Endothelial cell of umbilical vein (primary cell): Measurements from ENCODE around the gene CYTH1. TPM values are rescaled to one million over a fixed set of nuclear protein-coding genes. Genes with fewer than 3 reads are reported as not detected.

Source experiments
- BruUV-seq: library from RNA; stranded (reverse); fragments of 400-500 nt; replicated peaks from 2 replicates; lab custom pipeline; 2021; lab: Mats Ljungman, UMichigan
- CTCF ChIA-PET: fragments of 300-600, 350-600 bp; sonication (Branson Sonifier 250); formaldehyde crosslinking; loops from one replicate; lab custom pipeline; 2021; ENCODE audit warnings: antibody characterized with exemption, inconsistent platforms; lab: Charles Lee
- POLR2A ChIA-PET: fragments of 300-600, 350-600 bp; sonication (Branson Sonifier 250); formaldehyde crosslinking; loops from one replicate; lab custom pipeline; 2021; ENCODE audit warnings: antibody characterized with exemption, inconsistent platforms; lab: Charles Lee
- DNase-seq: peaks from one replicate; pipeline ENCODE4 v3.0.0-alpha.2; 2011; ENCODE audit warnings: low read depth, low spot score
- FAIRE-seq: peaks from 2 replicates; lab custom pipeline; 2011; peaks lifted over from hg19 to GRCh38; lab: Jason Lieb, UNC
- H2AFZ ChIP-seq: 2 replicates; pipeline ENCODE4 v1.6.0; 2012; ENCODE audit warnings: low read depth, low read length, control low read depth, inconsistent platforms
- H3K27ac ChIP-seq: 2 replicates; pipeline ENCODE4 v1.5.1; 2011; ENCODE audit warnings: low read depth, mild to moderate bottlenecking, control low read depth, low read length, moderate library complexity; ENCODE audit not compliant: insufficient read depth
- H3K27me3 ChIP-seq, 2 experiments: 2 replicates each; pipeline versions ENCODE4 v1.6.0 to v1.6.1; 2011; ENCODE audit warnings: low read length in 2 of 2, mixed read lengths in 1 of 2; ENCODE audit not compliant: control insufficient read depth in 2 of 2, insufficient read depth in 2 of 2
- H3K36me3 ChIP-seq, 2 experiments: 2 replicates in 1 of 2; 3 replicates in 1 of 2; pipeline ENCODE4 v1.5.1; 2011; ENCODE audit warnings: low read length in 2 of 2, mild to moderate bottlenecking in 1 of 2, moderate library complexity in 1 of 2; ENCODE audit not compliant: control insufficient read depth in 2 of 2, insufficient read depth in 2 of 2; ENCODE audit errors: extremely low read depth in 1 of 2
- H3K4me1 ChIP-seq: 3 replicates; pipeline ENCODE4 v1.5.1; 2011; ENCODE audit warnings: mild to moderate bottlenecking, low read length; ENCODE audit not compliant: control insufficient read depth, insufficient read depth; ENCODE audit errors: extremely low read depth
- H3K4me2 ChIP-seq: 2 replicates; pipeline ENCODE4 v1.6.1; 2011; ENCODE audit warnings: low read length, control low read depth, mixed read lengths; ENCODE audit not compliant: insufficient read depth
- H3K4me3 ChIP-seq, 3 experiments: fragments of 200-600 bp in 1 of 3; sonication (generic), shearing (Covaris generic) in 1 of 3; replicated peaks in 1 of 3; 2 replicates each; pipeline ENCODE4 v1.5.1; 2011 to 2016; ENCODE audit warnings: control low read depth in 3 of 3, low read length in 3 of 3, mild to moderate bottlenecking in 2 of 3, inconsistent platforms in 1 of 3, low read depth in 1 of 3, moderate library complexity in 1 of 3; ENCODE audit not compliant: insufficient read depth in 1 of 3
- H3K79me2 ChIP-seq: 2 replicates; pipeline ENCODE4 v1.6.0; 2012; ENCODE audit warnings: low read length, inconsistent platforms; ENCODE audit not compliant: control insufficient read depth, insufficient read depth
- H3K9ac ChIP-seq: replicated peaks from 2 replicates; pipeline ENCODE3; 2011; ENCODE audit warnings: low read length, control low read depth; ENCODE audit not compliant: insufficient read depth; ENCODE audit errors: extremely low read depth
- H3K9me1 ChIP-seq: replicated peaks from 3 replicates; pipeline ENCODE4 v1.6.0; 2011; ENCODE audit warnings: mild to moderate bottlenecking, low read length; ENCODE audit not compliant: control insufficient read depth, insufficient read depth; ENCODE audit errors: extremely low read depth
- H3K9me3 ChIP-seq: replicated peaks from 2 replicates; pipeline ENCODE4 v1.5.1; 2012; ENCODE audit warnings: low read length, inconsistent platforms; ENCODE audit not compliant: control insufficient read depth, insufficient read depth
- H4K20me1 ChIP-seq: replicated peaks from 2 replicates; pipeline ENCODE3; 2011; ENCODE audit warnings: mild to moderate bottlenecking, low read length; ENCODE audit not compliant: control insufficient read depth, insufficient read depth; ENCODE audit errors: extremely low read depth
- EZH2 ChIP-seq: IDR thresholded peaks from 2 replicates; pipeline ENCODE4 v1.6.1; 2012; ENCODE audit warnings: borderline replicate concordance, low read depth, mild to moderate bottlenecking, moderate library complexity, low read length, inconsistent platforms; ENCODE audit not compliant: severe bottlenecking
- FOS ChIP-seq: IDR thresholded peaks from 2 replicates; pipeline ENCODE4 v1.6.1; 2011; ENCODE audit warnings: mild to moderate bottlenecking, low read length, moderate library complexity, borderline replicate concordance; ENCODE audit not compliant: insufficient read depth
- GATA2 ChIP-seq: IDR thresholded peaks from 2 replicates; pipeline ENCODE4 v1.7.0; 2011; ENCODE audit warnings: low read depth, mild to moderate bottlenecking, moderate library complexity, mixed read lengths, low read length; ENCODE audit not compliant: insufficient read length, insufficient read depth
- JUN ChIP-seq: IDR thresholded peaks from 2 replicates; pipeline ENCODE4 v1.6.1; 2011; ENCODE audit warnings: borderline replicate concordance, low read depth; ENCODE audit not compliant: insufficient read length, insufficient read depth
- MYC ChIP-seq: IDR thresholded peaks from one replicate; pipeline ENCODE4 v1.6.1; 2011; ENCODE audit warnings: mild to moderate bottlenecking, low read depth, low read length
- POLR2A ChIP-seq: IDR thresholded peaks from 2 replicates; pipeline ENCODE4 v1.6.1; 2012; ENCODE audit warnings: low read depth, mild to moderate bottlenecking, control low read depth, low read length
- POLR2AphosphoS5 ChIP-seq: IDR thresholded peaks from 2 replicates; pipeline ENCODE4 v1.6.1; 2012; ENCODE audit warnings: low read depth, mild to moderate bottlenecking, control low read depth, low read length, moderate library complexity; ENCODE audit not compliant: insufficient read depth
- dilution Hi-C: fragments of 300-500 bp; cut with MboI; formaldehyde crosslinking; loops from one replicate; pipeline ENCODE4 v1.15.0; 2019; ENCODE audit warnings: low sequenced_read_pairs; ENCODE audit not compliant: extremely low pct_ligation_motif_present
- intact Hi-C: fragments of 100-400 bp; cut with micrococcal nuclease; formaldehyde crosslinking; loops from one replicate; pipeline ENCODE4 v1.10.0; 2022
- polyA plus RNA-seq, 4 experiments: library from polyadenylated mRNA; depleted of rRNA in 3 of 4; stranded (reverse) in 3 of 4; unstranded in 1 of 4; fragments of >200 nt; gene quantifications; 2 replicates each; pipeline versions ENCODE4 v1.2.1 to v1.2.3, GENCODE V29; 2011 to 2012; ENCODE audit warnings: missing spikeins in 1 of 4
- total RNA-seq: library from RNA; stranded (reverse); gene quantifications from 2 replicates; pipeline ENCODE4 v1.2.3, GENCODE V29; 2021
- TF ChIP-seq, protein P1 (sequence below): IDR thresholded peaks from 2 replicates; pipeline ENCODE4 v1.6.1; 2011; ENCODE audit not compliant: insufficient read depth, insufficient read length
- TF ChIP-seq, protein P2 (sequence below), 2 donors: IDR thresholded peaks; 1 replicate in 1 of 2; 2 replicates in 1 of 2; pipeline ENCODE4 v1.5.1; 2011; ENCODE audit warnings: low read length in 2 of 2, mild to moderate bottlenecking in 2 of 2, moderate library complexity in 2 of 2, control low read depth in 1 of 2, inconsistent platforms in 1 of 2, low read depth in 1 of 2; ENCODE audit not compliant: insufficient read depth in 1 of 2; ENCODE audit errors: extremely low read depth in 1 of 2

The CYTH1 gene
- total and polyA plus RNA-seq, 2 donors (not counting 3 experiments of a cell fraction or from before 2014, with no cell fraction given), result 35.9 to 49.9 TPM

- Histone ChIP-seq H3K79me2 (peaks cover 2% of the 10 kb centered on the region), H3K27ac (no peak overlapping the region), H3K36me3 (no peaks in the 10 kb centered on the region), H3K9me3 (no peaks in the 10 kb centered on the region), H3K4me1 (peaks cover 6% of the 10 kb centered on the region), H3K4me3 (no peak overlapping the region), H2AFZ (no peak overlapping the region), H4K20me1 (no peaks in the 10 kb centered on the region), H3K4me2 (no peak overlapping the region), H3K9ac (no peak overlapping the region), H3K27me3 (no peaks in the 10 kb centered on the region), H3K9me1 (no peaks in the 10 kb centered on the region)
- no TSS peak for BruUV-seq
- TF ChIP-seq GATA2 (no peak), JUN (no peak), POLR2AphosphoS5 (no peak), EZH2 (no peak), POLR2A (no peak), FOS (no peak)
- TF ChIP-seq, protein P1, sequence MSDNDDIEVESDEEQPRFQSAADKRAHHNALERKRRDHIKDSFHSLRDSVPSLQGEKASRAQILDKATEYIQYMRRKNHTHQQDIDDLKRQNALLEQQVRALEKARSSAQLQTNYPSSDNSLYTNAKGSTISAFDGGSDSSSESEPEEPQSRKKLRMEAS, result no peak
- intact Hi-C loops, result no loop called here
- dilution Hi-C loops, result no loop called here
- POLR2A ChIA-PET, result no interaction called here
- no peak for DNase-seq
- CTCF ChIA-PET, result interaction anchor here (2.2 kb wide), 2 partner anchors 33 to 246 kb away, joined by 7 to 12 read pairs; no protein-coding TSS in a partner anchor
- no peak for FAIRE-seq
These were observed 39.2 kb downstream of the CYTH1 start for GRCh38 chr17:78742901-78743300.

GRCh38 chr17:78741644-78742284 is 40.3 kb downstream of the CYTH1 start:
- intact Hi-C loops, result no loop called here
- no peaks in the 10 kb centered on the region for H3K9me1 ChIP-seq
- no peak for FAIRE-seq
- no TSS peak for BruUV-seq
- no peak overlapping the region for H2AFZ ChIP-seq
- ChIA-PET CTCF (interaction anchor here (1.2 to 2.2 kb wide), 4 partner anchors 13 to 245 kb away, joined by 5 to 12 read pairs (median 6); no protein-coding TSS in a partner anchor), POLR2A (no interaction called here)
- no peaks in the 10 kb centered on the region for H3K27me3 ChIP-seq
- no peaks in the 10 kb centered on the region for H3K9me3 ChIP-seq
- H3K27ac ChIP-seq, result no peak overlapping the region
- H3K4me2 ChIP-seq, result no peak overlapping the region
- H3K4me1 ChIP-seq, result peaks cover 16% of the 10 kb centered on the region
- dilution Hi-C loops, result no loop called here
- TF ChIP-seq MYC, result no peak
- TF ChIP-seq POLR2A, result no peak
- TF ChIP-seq FOS, result no peak
- TF ChIP-seq, protein P2, sequence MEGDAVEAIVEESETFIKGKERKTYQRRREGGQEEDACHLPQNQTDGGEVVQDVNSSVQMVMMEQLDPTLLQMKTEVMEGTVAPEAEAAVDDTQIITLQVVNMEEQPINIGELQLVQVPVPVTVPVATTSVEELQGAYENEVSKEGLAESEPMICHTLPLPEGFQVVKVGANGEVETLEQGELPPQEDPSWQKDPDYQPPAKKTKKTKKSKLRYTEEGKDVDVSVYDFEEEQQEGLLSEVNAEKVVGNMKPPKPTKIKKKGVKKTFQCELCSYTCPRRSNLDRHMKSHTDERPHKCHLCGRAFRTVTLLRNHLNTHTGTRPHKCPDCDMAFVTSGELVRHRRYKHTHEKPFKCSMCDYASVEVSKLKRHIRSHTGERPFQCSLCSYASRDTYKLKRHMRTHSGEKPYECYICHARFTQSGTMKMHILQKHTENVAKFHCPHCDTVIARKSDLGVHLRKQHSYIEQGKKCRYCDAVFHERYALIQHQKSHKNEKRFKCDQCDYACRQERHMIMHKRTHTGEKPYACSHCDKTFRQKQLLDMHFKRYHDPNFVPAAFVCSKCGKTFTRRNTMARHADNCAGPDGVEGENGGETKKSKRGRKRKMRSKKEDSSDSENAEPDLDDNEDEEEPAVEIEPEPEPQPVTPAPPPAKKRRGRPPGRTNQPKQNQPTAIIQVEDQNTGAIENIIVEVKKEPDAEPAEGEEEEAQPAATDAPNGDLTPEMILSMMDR (IDR thresholded peaks at IDR 0.05; ENCODE audit: extremely low read depth in 1 of 2, insufficient read depth in 1 of 2, low read depth in 1 of 2, low read length in 2 of 2), result no peak
- no peak for TF ChIP-seq EZH2
- no peak for TF ChIP-seq GATA2
- TF ChIP-seq, protein P1, result no peak
- TF ChIP-seq JUN, result no peak
- no peak for TF ChIP-seq POLR2AphosphoS5
- H3K4me3 ChIP-seq, result no peak overlapping the region
- no peaks in the 10 kb centered on the region for H3K36me3 ChIP-seq
- H3K79me2 ChIP-seq, result peaks cover 2% of the 10 kb centered on the region
- no peak overlapping the region for H3K9ac ChIP-seq
- no peak for DNase-seq
- no peaks in the 10 kb centered on the region for H4K20me1 ChIP-seq
